Dedifferentiated amniotic fluid mesenchymal stem cell (primary cell): ENCODE results near the gene HCFC1.

Experiments used
- DNase-seq: peaks from one replicate; pipeline ENCODE4 v3.0.0-alpha.2; 2016; ENCODE audit errors: extremely low spot score

The HCFC1 gene

GRCh38 chrX:153939573-153939972, 32.0 kb downstream of the HCFC1 start:
- DNase-seq: no peak

- no peak for DNase-seq
Observed at GRCh38 chrX:153938226-153938786, 33.3 kb downstream of the HCFC1 start.

- DNase-seq: no peak
Observed at GRCh38 chrX:153937056-153937455, 34.6 kb downstream of the HCFC1 start.

GRCh38 chrX:153935326-153935851, 36.2 kb downstream of the HCFC1 start:
- DNase-seq: no peak

GRCh38 chrX:153934762-153935325, 36.8 kb downstream of the HCFC1 start, which contains the start of gene NAA10:
Gene NAA10, minus strand, starts transcription at chrX:153935037. Its CDS starts 133 bp downstream, at chrX:153934904.
- DNase-seq: peak; percentile 49

- no peak for DNase-seq
Observed at GRCh38 chrX:153934148-153934761, 37.4 kb downstream of the HCFC1 start.

GRCh38 chrX:153933748-153934147, 37.9 kb downstream of the HCFC1 start:
- no peak for DNase-seq

GRCh38 chrX:153932220-153932915, 39.2 kb downstream of the HCFC1 start:
- DNase-seq: no peak

GRCh38 chrX:153931748-153932147, 39.9 kb downstream of the HCFC1 start:
- no peak for DNase-seq

- no peak for DNase-seq
Observed at GRCh38 chrX:153931151-153931550, 40.5 kb downstream of the HCFC1 start.

GRCh38 chrX:153930011-153930910, 41.4 kb downstream of the HCFC1 start:
- DNase-seq: no peak

- DNase-seq: no peak
Observed at GRCh38 chrX:153929576-153929975, 42.0 kb downstream of the HCFC1 start.

- no peak for DNase-seq
Observed at GRCh38 chrX:153928846-153929245, 42.8 kb downstream of the HCFC1 start.

GRCh38 chrX:153927922-153928760, 43.5 kb downstream of the HCFC1 start:
- DNase-seq: peak; percentile 93

- DNase-seq: no peak
Observed at GRCh38 chrX:153927672-153927921, 44.0 kb downstream of the HCFC1 start.

- DNase-seq: no peak
Observed at GRCh38 chrX:153926858-153927671, 44.6 kb downstream of the HCFC1 start.

GRCh38 chrX:153926552-153926857, 45.1 kb downstream of the HCFC1 start:
- DNase-seq: no peak

- DNase-seq: no peak
Observed at GRCh38 chrX:153925739-153926551, 45.7 kb downstream of the HCFC1 start, which contains the start of gene ARHGAP4. Gene ARHGAP4, minus strand, starts transcription at chrX:153926264. Its CDS starts 62 bp downstream, at chrX:153926202.

- DNase-seq: no peak
Observed at GRCh38 chrX:153925387-153925738, 46.3 kb downstream of the HCFC1 start.
